NB4 (cell line): Measurements from ENCODE around the gene FBXW8.
"Not testable (repeated sequence)": the region's sequence is repeated elsewhere in the genome, so short reads cannot be mapped to it uniquely, and the experiment has no call there.

Experiments
- DNase-seq: peaks from one replicate; pipeline ENCODE4 v3.0.0; 2010; ENCODE audit warnings: low read depth
- H3K4me3 ChIP-seq: one replicate; pipeline ENCODE4 v1.5.1; 2011; ENCODE audit warnings: mild to moderate bottlenecking, low read depth, low read length, moderate library complexity
- CTCF ChIP-seq: IDR thresholded peaks from one replicate; pipeline ENCODE4 v1.5.1; 2012; ENCODE audit warnings: low read depth, low read length
- MAX ChIP-seq: IDR thresholded peaks from 2 replicates; pipeline ENCODE4 v1.6.1; 2011; ENCODE audit warnings: low read depth, low read length
- MYC ChIP-seq: IDR thresholded peaks from 2 replicates; pipeline ENCODE4 v1.6.1; 2011; ENCODE audit warnings: low read depth, low read length
- POLR2A ChIP-seq: IDR thresholded peaks from 2 replicates; pipeline ENCODE4 v1.6.1; 2011; ENCODE audit warnings: mild to moderate bottlenecking; ENCODE audit not compliant: insufficient read length; ENCODE audit errors: extremely low read depth

FBXW8 gene

GRCh38 chr12:117053050-117053400 is 142.3 kb downstream of the FBXW8 start:
- no peak for DNase-seq
- H3K4me3 ChIP-seq, result no peak overlapping the region
- no peak for TF ChIP-seq CTCF
- TF ChIP-seq MYC, result no peak
- no peak for TF ChIP-seq MAX
- no peak for TF ChIP-seq POLR2A

GRCh38 chr12:117053597-117054201 is 142.9 kb downstream of the FBXW8 start:
- TF ChIP-seq MAX (no peak), CTCF (no peak), MYC (no peak), POLR2A (no peak)
- H3K4me3 ChIP-seq, result no peak overlapping the region
- DNase-seq, result no peak

- TF ChIP-seq MAX (no peak), CTCF (no peak), MYC (no peak), POLR2A (peak; percentile 10)
- DNase-seq, result no peak
Measured at GRCh38 chr12:117054279-117054678, 143.5 kb downstream of the FBXW8 start.

GRCh38 chr12:117057626-117058025 is 146.9 kb downstream of the FBXW8 start:
- DNase-seq, H3K4me3 ChIP-seq: not testable (repeated sequence)

More at GRCh38 chr12:117054279-117054678, 143.5 kb downstream of the FBXW8 start:
- no peak overlapping the region for H3K4me3 ChIP-seq

GRCh38 chr12:117058442-117059072 is 147.8 kb downstream of the FBXW8 start:
- H3K4me3 ChIP-seq, result no peak overlapping the region
- no peak for DNase-seq
- TF ChIP-seq MYC (no peak), POLR2A (no peak)

GRCh38 chr12:117059156-117059555 is 148.4 kb downstream of the FBXW8 start:
- TF ChIP-seq POLR2A (no peak), MAX (no peak), CTCF (no peak), MYC (no peak)
- DNase-seq, result no peak
- H3K4me3 ChIP-seq, result no peak overlapping the region

- no peak overlapping the region for H3K4me3 ChIP-seq
- TF ChIP-seq CTCF (no peak), POLR2A (no peak)
- DNase-seq, result peak; percentile 89
Measured at GRCh38 chr12:117060246-117060928, 149.6 kb downstream of the FBXW8 start.
